ENCODE data around the gene URAD.

Gene URAD

GRCh38 chr13:27981006-27981708, 7.3 kb downstream of the URAD start:
- H2AFZ ChIP-seq (ENCODE audit: low read depth, low read length) = no peak overlapping the region

GRCh38 chr13:27980280-27980998, 8.1 kb downstream of the URAD start:
- H3K9me3 ChIP-seq (ENCODE audit: low read length) = no peaks in the 10 kb centered on the region
- H3K27me3 ChIP-seq (ENCODE audit: insufficient read depth, low read length) = peaks cover 76% of the 10 kb centered on the region
- H3K36me3 ChIP-seq (ENCODE audit: insufficient read depth, low read length) = no peaks in the 10 kb centered on the region
- H2AFZ ChIP-seq (ENCODE audit: low read depth, low read length) = no peak overlapping the region
- no peak overlapping the region for H3K4me3 ChIP-seq (ENCODE audit: low read length)
- peaks cover 2% of the 10 kb centered on the region for H3K4me1 ChIP-seq (ENCODE audit: insufficient read depth, low read length)

More at GRCh38 chr13:27981006-27981708, 7.3 kb downstream of the URAD start:
- H3K27me3 ChIP-seq (ENCODE audit: insufficient read depth, low read length) = peaks cover 69% of the 10 kb centered on the region
- no peaks in the 10 kb centered on the region for H3K36me3 ChIP-seq (ENCODE audit: insufficient read depth, low read length)
- peaks cover 2% of the 10 kb centered on the region for H3K4me1 ChIP-seq (ENCODE audit: insufficient read depth, low read length)
- no peaks in the 10 kb centered on the region for H3K9me3 ChIP-seq (ENCODE audit: low read length)
- no peak overlapping the region for H3K4me3 ChIP-seq (ENCODE audit: low read length)

- Histone ChIP-seq H2AFZ (ENCODE audit: low read depth, low read length) (no peak overlapping the region), H3K36me3 (ENCODE audit: insufficient read depth, low read length) (no peaks in the 10 kb centered on the region), H3K4me1 (ENCODE audit: insufficient read depth, low read length) (peaks cover 2% of the 10 kb centered on the region), H3K9me3 (ENCODE audit: low read length) (no peaks in the 10 kb centered on the region), H3K27me3 (ENCODE audit: insufficient read depth, low read length) (peaks cover 82% of the 10 kb centered on the region), H3K4me3 (ENCODE audit: low read length) (no peak overlapping the region)
Measured at GRCh38 chr13:27979765-27980279, 8.7 kb downstream of the URAD start.

GRCh38 chr13:27979001-27979643, 9.4 kb downstream of the URAD start:
- Histone ChIP-seq H3K27me3 (ENCODE audit: insufficient read depth, low read length) (peaks cover 89% of the 10 kb centered on the region), H3K4me3 (ENCODE audit: low read length) (no peak overlapping the region)

GRCh38 chr13:27978301-27978968, 10.1 kb downstream of the URAD start:
- Histone ChIP-seq H3K9me3 (ENCODE audit: low read length) (no peaks in the 10 kb centered on the region), H2AFZ (ENCODE audit: low read depth, low read length) (no peak overlapping the region), H3K27me3 (ENCODE audit: insufficient read depth, low read length) (peaks cover 93% of the 10 kb centered on the region), H3K4me3 (ENCODE audit: low read length) (no peak overlapping the region), H3K36me3 (ENCODE audit: insufficient read depth, low read length) (no peaks in the 10 kb centered on the region), H3K4me1 (ENCODE audit: insufficient read depth, low read length) (peaks cover 2% of the 10 kb centered on the region)

More at GRCh38 chr13:27979001-27979643, 9.4 kb downstream of the URAD start:
- Histone ChIP-seq H3K9me3 (ENCODE audit: low read length) (no peaks in the 10 kb centered on the region), H3K36me3 (ENCODE audit: insufficient read depth, low read length) (no peaks in the 10 kb centered on the region), H3K4me1 (ENCODE audit: insufficient read depth, low read length) (peaks cover 2% of the 10 kb centered on the region), H2AFZ (ENCODE audit: low read depth, low read length) (no peak overlapping the region)

- Histone ChIP-seq H3K4me1 (ENCODE audit: insufficient read depth, low read length) (peaks cover 2% of the 10 kb centered on the region), H3K4me3 (ENCODE audit: low read length) (no peak overlapping the region), H3K36me3 (ENCODE audit: insufficient read depth, low read length) (no peaks in the 10 kb centered on the region), H3K9me3 (ENCODE audit: low read length) (no peaks in the 10 kb centered on the region), H3K27me3 (ENCODE audit: insufficient read depth, low read length) (peaks cover 96% of the 10 kb centered on the region), H2AFZ (ENCODE audit: low read depth, low read length) (no peak overlapping the region)
Measured at GRCh38 chr13:27977476-27978300, 10.8 kb downstream of the URAD start.

- Histone ChIP-seq H3K4me3 (ENCODE audit: low read length) (no peak overlapping the region), H3K27me3 (ENCODE audit: insufficient read depth, low read length) (peaks cover 97% of the 10 kb centered on the region)
Measured at GRCh38 chr13:27976362-27977091, 12.0 kb downstream of the URAD start.

GRCh38 chr13:27975564-27976361, 12.7 kb downstream of the URAD start:
- Histone ChIP-seq H3K9me3 (ENCODE audit: low read length) (no peaks in the 10 kb centered on the region), H3K4me1 (ENCODE audit: insufficient read depth, low read length) (peaks cover 2% of the 10 kb centered on the region), H3K27me3 (ENCODE audit: insufficient read depth, low read length) (peaks cover 97% of the 10 kb centered on the region), H3K4me3 (ENCODE audit: low read length) (no peak overlapping the region), H3K36me3 (ENCODE audit: insufficient read depth, low read length) (no peaks in the 10 kb centered on the region), H2AFZ (ENCODE audit: low read depth, low read length) (no peak overlapping the region)

More at GRCh38 chr13:27976362-27977091, 12.0 kb downstream of the URAD start:
- Histone ChIP-seq H3K4me1 (ENCODE audit: insufficient read depth, low read length) (peaks cover 2% of the 10 kb centered on the region), H2AFZ (ENCODE audit: low read depth, low read length) (no peak overlapping the region), H3K9me3 (ENCODE audit: low read length) (no peaks in the 10 kb centered on the region), H3K36me3 (ENCODE audit: insufficient read depth, low read length) (no peaks in the 10 kb centered on the region)

GRCh38 chr13:27973961-27974662, 14.4 kb downstream of the URAD start:
- no peak overlapping the region for H3K4me3 ChIP-seq (ENCODE audit: low read length)
- peaks cover 97% of the 10 kb centered on the region for H3K27me3 ChIP-seq (ENCODE audit: insufficient read depth, low read length)
- H3K36me3 ChIP-seq (ENCODE audit: insufficient read depth, low read length) = no peaks in the 10 kb centered on the region
- H3K9me3 ChIP-seq (ENCODE audit: low read length) = no peaks in the 10 kb centered on the region
- H2AFZ ChIP-seq (ENCODE audit: low read depth, low read length) = no peak overlapping the region
- peaks cover 2% of the 10 kb centered on the region for H3K4me1 ChIP-seq (ENCODE audit: insufficient read depth, low read length)

GRCh38 chr13:27973291-27973690, 15.2 kb downstream of the URAD start:
- H3K27me3 ChIP-seq (ENCODE audit: insufficient read depth, low read length) = peaks cover 98% of the 10 kb centered on the region
- no peaks in the 10 kb centered on the region for H3K36me3 ChIP-seq (ENCODE audit: insufficient read depth, low read length)
- H2AFZ ChIP-seq (ENCODE audit: low read depth, low read length) = no peak overlapping the region

GRCh38 chr13:27972478-27972820, 16.0 kb downstream of the URAD start:
- Histone ChIP-seq H2AFZ (ENCODE audit: low read depth, low read length) (no peak overlapping the region), H3K36me3 (ENCODE audit: insufficient read depth, low read length) (no peaks in the 10 kb centered on the region), H3K9me3 (ENCODE audit: low read length) (no peaks in the 10 kb centered on the region), H3K4me1 (ENCODE audit: insufficient read depth, low read length) (no peaks in the 10 kb centered on the region), H3K27me3 (ENCODE audit: insufficient read depth, low read length) (peaks cover 98% of the 10 kb centered on the region), H3K4me3 (ENCODE audit: low read length) (no peak overlapping the region)

More at GRCh38 chr13:27973291-27973690, 15.2 kb downstream of the URAD start:
- peaks cover 2% of the 10 kb centered on the region for H3K4me1 ChIP-seq (ENCODE audit: insufficient read depth, low read length)
- H3K9me3 ChIP-seq (ENCODE audit: low read length) = no peaks in the 10 kb centered on the region
- no peak overlapping the region for H3K4me3 ChIP-seq (ENCODE audit: low read length)

Measured in neuron (in vitro differentiated cells).